Stimulated activated memory B cell treated with anti-CD40 and anti-IgM and Interleukin-4, amounts not matched to agents 10 μg/mL and 1 μg/mL and 100 μg/mL, for 72 hours (primary cell): ENCODE results near the gene KRT73.

Experiments used
- ATAC-seq: fragments of 150-1000 bp; cut with Tn5 transposase; 2 replicates; pipeline ENCODE4 v1.10.0; 2021
- H3K27ac Mint-ChIP-seq: one replicate; pipeline ENCODE4 v1.8.0; 2022; ENCODE audit warnings: mild to moderate bottlenecking, mixed read lengths
- H3K27me3 Mint-ChIP-seq: one replicate; pipeline ENCODE4 v1.8.0; 2022; ENCODE audit warnings: mixed read lengths
- H3K36me3 Mint-ChIP-seq: one replicate; pipeline ENCODE4 v1.8.0; 2022; ENCODE audit warnings: mixed read lengths
- H3K4me1 Mint-ChIP-seq: one replicate; pipeline ENCODE4 v1.8.0; 2022; ENCODE audit warnings: mixed read lengths
- H3K4me3 Mint-ChIP-seq: one replicate; pipeline ENCODE4 v1.8.0; 2022; ENCODE audit warnings: mild to moderate bottlenecking, moderate library complexity, mixed read lengths
- H3K9me3 Mint-ChIP-seq: one replicate; pipeline ENCODE4 v1.8.0; 2022; ENCODE audit warnings: mixed read lengths

The KRT73 gene

DNA sequence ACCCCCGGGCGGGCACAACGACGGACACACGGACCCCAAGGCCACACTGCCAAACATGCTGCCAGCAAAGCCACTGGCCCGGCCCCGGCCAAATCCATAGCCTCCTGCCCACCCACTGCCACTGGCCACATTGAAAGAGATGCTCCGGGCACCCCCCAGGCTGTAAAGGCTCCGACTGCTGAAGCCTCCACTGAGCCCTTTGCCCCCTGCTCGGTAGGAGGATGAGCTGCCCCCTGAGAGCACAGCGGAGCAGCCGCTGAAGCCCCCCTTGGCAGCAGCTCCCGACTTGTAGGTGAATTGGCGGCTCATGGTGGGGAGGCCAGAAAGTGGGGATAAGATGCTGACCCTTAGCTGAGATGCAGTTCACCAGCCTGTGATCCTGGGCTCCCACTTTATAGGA lies at the start of gene KRT73:
Gene KRT73 (minus strand): TSS at position 344 of the 400 bp plus-strand sequence. CDS start 35 bp downstream, at position 309.
- Mint-ChIP-seq H3K4me3 (no peak within 1 kb of the TSS), H3K27me3 (peaks cover 58% of the 10 kb centered on the region), H3K4me1 (no peaks in the 10 kb centered on the region), H3K27ac (no peak within 1 kb of the TSS), H3K36me3 (no peaks in the 10 kb centered on the region), H3K9me3 (no peaks in the 10 kb centered on the region)
- no peak for ATAC-seq

GRCh38 chr12:52667931-52668330 lies 49.6 kb upstream of the KRT73 start:
- Mint-ChIP-seq H3K9me3 (no peaks in the 10 kb centered on the region), H3K27me3 (peaks cover 21% of the 10 kb centered on the region), H3K36me3 (no peaks in the 10 kb centered on the region), H3K27ac (no peak overlapping the region), H3K4me3 (no peak overlapping the region), H3K4me1 (no peaks in the 10 kb centered on the region)
- no peak for ATAC-seq

DNA sequence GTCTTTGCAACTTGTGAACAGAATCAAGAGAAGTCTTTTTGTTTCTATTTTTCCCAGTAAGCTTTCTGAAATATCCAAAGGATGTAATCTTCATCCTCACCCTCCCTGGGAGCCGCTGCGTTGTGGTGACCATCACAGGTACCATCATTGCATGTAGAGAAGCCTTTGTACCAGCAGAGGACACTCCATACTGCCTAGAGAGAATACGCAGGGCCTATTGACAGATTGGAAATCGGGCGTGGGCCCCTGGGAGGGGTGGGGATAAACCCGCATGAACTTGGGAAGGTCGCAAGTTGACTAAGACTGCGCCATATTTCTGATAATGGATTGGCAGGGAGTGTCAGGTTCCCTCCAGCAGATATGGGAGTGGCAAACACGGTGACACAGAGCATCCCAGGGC lies 49.1 kb upstream of the KRT73 start:
- H3K36me3 Mint-ChIP-seq, result no peaks in the 10 kb centered on the region
- ATAC-seq, result no peak
- H3K9me3 Mint-ChIP-seq, result no peaks in the 10 kb centered on the region
- no peak overlapping the region for H3K4me3 Mint-ChIP-seq
- peaks cover 21% of the 10 kb centered on the region for H3K27me3 Mint-ChIP-seq
- no peaks in the 10 kb centered on the region for H3K4me1 Mint-ChIP-seq
- H3K27ac Mint-ChIP-seq, result no peak overlapping the region

- Mint-ChIP-seq H3K9me3 (no peaks in the 10 kb centered on the region), H3K4me3 (no peak overlapping the region), H3K4me1 (no peaks in the 10 kb centered on the region), H3K36me3 (no peaks in the 10 kb centered on the region), H3K27me3 (peaks cover 21% of the 10 kb centered on the region), H3K27ac (no peak overlapping the region)
- no peak for ATAC-seq
Observed at GRCh38 chr12:52666471-52666870, 48.1 kb upstream of the KRT73 start.

- no peak overlapping the region for H3K27ac Mint-ChIP-seq
- no peak for ATAC-seq
- H3K27me3 Mint-ChIP-seq, result peaks cover 32% of the 10 kb centered on the region
Observed at GRCh38 chr12:52663420-52663819, 45.1 kb upstream of the KRT73 start.

GRCh38 chr12:52662918-52663229 lies 44.5 kb upstream of the KRT73 start:
- no peak overlapping the region for H3K27ac Mint-ChIP-seq
- peaks cover 38% of the 10 kb centered on the region for H3K27me3 Mint-ChIP-seq
- H3K4me1 Mint-ChIP-seq, result no peaks in the 10 kb centered on the region
- H3K36me3 Mint-ChIP-seq, result no peaks in the 10 kb centered on the region
- no peak overlapping the region for H3K4me3 Mint-ChIP-seq
- H3K9me3 Mint-ChIP-seq, result no peaks in the 10 kb centered on the region
- no peak for ATAC-seq

More at GRCh38 chr12:52663420-52663819, 45.1 kb upstream of the KRT73 start:
- Mint-ChIP-seq H3K36me3 (no peaks in the 10 kb centered on the region), H3K4me1 (no peaks in the 10 kb centered on the region), H3K9me3 (no peaks in the 10 kb centered on the region), H3K4me3 (no peak overlapping the region)

DNA sequence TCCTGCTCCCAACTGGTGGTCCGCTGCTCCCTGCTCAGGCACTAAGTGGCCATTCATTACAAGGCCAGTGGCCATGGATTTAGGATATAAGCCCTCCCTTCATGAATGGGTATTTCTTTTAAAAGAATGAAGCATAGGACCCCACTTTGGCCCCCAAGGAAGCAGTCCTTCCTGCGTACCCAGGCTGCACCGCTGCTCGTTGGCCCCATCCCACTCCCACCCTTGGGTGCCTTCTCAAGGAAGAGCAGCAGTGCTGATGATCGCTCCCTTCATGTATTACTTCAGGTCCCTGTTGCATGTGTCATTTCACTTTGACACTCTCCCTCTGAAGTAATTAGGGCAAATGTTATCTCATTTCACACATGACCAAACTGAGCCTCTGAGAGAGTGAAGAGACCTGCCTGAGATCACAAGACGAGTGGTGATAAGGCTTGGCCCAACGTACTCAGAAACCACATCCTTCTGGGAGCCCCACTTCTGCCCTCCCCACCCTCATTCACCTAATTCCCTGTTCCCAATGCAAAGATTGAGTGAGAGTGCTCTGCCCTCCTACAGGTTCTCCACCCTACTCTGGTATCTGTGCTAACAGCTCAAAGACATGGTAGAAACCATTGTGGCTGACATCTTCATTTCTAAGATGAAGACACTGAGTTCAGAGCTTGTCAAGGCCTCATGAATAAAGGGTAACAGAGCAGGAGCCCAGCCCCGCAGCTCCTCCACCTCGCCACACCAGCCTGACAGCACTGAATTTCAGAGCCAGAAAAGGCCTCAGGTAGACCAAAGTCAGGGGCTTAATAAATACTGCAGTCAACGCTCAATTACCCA lies 43.9 kb upstream of the KRT73 start:
- H3K27ac Mint-ChIP-seq, result no peak overlapping the region
- H3K9me3 Mint-ChIP-seq, result no peaks in the 10 kb centered on the region
- H3K27me3 Mint-ChIP-seq, result peaks cover 43% of the 10 kb centered on the region
- no peak for ATAC-seq
- no peaks in the 10 kb centered on the region for H3K4me1 Mint-ChIP-seq
- no peak overlapping the region for H3K4me3 Mint-ChIP-seq
- H3K36me3 Mint-ChIP-seq, result no peaks in the 10 kb centered on the region

GRCh38 chr12:52661668-52662067 lies 43.3 kb upstream of the KRT73 start:
- H3K4me3 Mint-ChIP-seq, result no peak overlapping the region
- H3K4me1 Mint-ChIP-seq, result no peaks in the 10 kb centered on the region
- H3K27me3 Mint-ChIP-seq, result peaks cover 45% of the 10 kb centered on the region
- ATAC-seq, result no peak
- H3K27ac Mint-ChIP-seq, result no peak overlapping the region
- no peaks in the 10 kb centered on the region for H3K36me3 Mint-ChIP-seq
- no peaks in the 10 kb centered on the region for H3K9me3 Mint-ChIP-seq

- Mint-ChIP-seq H3K4me1 (no peaks in the 10 kb centered on the region), H3K4me3 (no peak overlapping the region), H3K27ac (no peak overlapping the region), H3K9me3 (no peaks in the 10 kb centered on the region), H3K36me3 (no peaks in the 10 kb centered on the region), H3K27me3 (peaks cover 47% of the 10 kb centered on the region)
- ATAC-seq, result no peak
Observed at GRCh38 chr12:52660934-52661499, 42.7 kb upstream of the KRT73 start.

DNA sequence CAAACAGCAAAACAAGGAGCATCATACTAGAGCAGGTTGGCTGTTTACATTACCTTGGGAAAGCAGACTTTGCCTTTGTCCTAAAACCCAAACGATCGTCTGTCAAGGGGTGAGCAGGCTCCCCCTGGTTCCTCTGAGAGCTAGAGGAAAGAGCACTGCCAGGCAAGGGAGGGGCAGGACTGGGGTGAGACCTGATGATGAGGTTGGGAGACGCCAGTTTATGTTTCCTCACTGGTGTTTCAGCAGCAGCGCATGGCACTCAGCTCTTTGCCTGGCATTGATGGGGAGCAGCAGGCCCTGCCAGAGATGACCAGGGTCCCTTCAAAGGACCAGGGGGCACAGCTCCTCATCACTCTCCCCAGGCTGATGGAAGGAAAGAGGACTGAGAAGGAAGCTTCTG lies 41.6 kb upstream of the KRT73 start:
- Mint-ChIP-seq H3K4me1 (no peaks in the 10 kb centered on the region), H3K27me3 (peaks cover 57% of the 10 kb centered on the region), H3K27ac (no peak overlapping the region), H3K4me3 (no peak overlapping the region), H3K9me3 (no peaks in the 10 kb centered on the region), H3K36me3 (no peaks in the 10 kb centered on the region)
- ATAC-seq, result no peak

DNA sequence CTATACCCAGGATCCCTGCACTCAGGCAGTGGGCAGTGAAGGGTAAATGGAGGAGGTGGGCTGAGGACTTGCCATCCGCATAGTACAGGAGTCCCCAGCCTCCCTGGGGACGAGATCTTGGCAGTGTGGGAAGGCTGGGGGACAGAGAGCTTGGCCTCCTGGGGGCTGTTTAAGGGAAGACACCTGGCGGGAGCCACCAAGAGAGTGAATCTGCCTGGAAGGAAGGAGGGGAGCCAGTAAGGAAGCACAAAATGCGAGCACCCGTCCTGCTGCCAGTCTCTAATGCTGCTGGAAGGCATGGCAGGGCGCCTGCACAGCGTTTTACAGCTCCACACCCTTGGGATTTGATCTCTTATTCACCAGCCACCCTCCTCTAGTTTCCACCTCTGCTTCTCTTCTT lies 41.0 kb upstream of the KRT73 start:
- Mint-ChIP-seq H3K36me3 (no peaks in the 10 kb centered on the region), H3K27me3 (peaks cover 63% of the 10 kb centered on the region), H3K4me1 (no peaks in the 10 kb centered on the region), H3K27ac (no peak overlapping the region), H3K4me3 (no peak overlapping the region), H3K9me3 (no peaks in the 10 kb centered on the region)
- ATAC-seq, result peak; percentile 32

GRCh38 chr12:52658196-52658595 lies 39.8 kb upstream of the KRT73 start:
- H3K9me3 Mint-ChIP-seq, result no peaks in the 10 kb centered on the region
- no peak for ATAC-seq
- H3K27ac Mint-ChIP-seq, result no peak overlapping the region
- H3K4me1 Mint-ChIP-seq, result no peaks in the 10 kb centered on the region
- H3K27me3 Mint-ChIP-seq, result peaks cover 54% of the 10 kb centered on the region
- H3K4me3 Mint-ChIP-seq, result no peak overlapping the region
- H3K36me3 Mint-ChIP-seq, result no peaks in the 10 kb centered on the region

DNA sequence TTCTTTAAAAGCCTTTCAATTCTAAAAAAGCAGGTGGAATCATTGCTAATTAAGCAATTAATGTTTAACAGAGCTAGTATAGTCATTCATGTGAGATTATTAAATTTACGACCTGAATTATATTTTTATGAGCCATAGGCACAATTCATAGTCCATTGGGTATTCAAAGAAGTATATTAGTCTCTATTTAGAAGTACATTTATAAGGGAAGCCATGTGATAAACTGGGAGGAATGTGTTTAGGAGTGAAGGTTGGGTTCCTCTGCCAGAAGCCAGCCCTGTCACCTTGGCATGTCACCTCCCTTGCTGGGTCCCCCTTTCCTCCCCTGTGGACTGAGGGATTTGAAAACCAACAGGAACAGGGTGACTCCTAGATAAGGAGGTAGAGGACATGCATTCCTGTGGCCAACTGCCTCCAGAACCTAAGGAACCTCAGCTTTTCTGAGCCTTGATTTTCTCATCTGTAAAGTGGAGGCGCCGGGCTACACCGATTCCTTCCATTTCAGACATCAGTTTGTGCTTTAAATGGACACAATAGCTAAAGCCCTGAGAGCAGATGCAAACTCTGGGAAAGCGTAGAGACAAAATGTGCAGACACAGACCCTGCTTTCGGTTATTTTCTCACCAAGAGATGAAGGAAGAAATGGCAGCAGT lies 39.0 kb upstream of the KRT73 start:
- H3K36me3 Mint-ChIP-seq, result no peaks in the 10 kb centered on the region
- peaks cover 54% of the 10 kb centered on the region for H3K27me3 Mint-ChIP-seq
- no peaks in the 10 kb centered on the region for H3K4me1 Mint-ChIP-seq
- no peak for ATAC-seq
- H3K4me3 Mint-ChIP-seq, result no peak overlapping the region
- H3K9me3 Mint-ChIP-seq, result no peaks in the 10 kb centered on the region
- H3K27ac Mint-ChIP-seq, result no peak overlapping the region

GRCh38 chr12:52656616-52657015 lies 38.3 kb upstream of the KRT73 start:
- no peaks in the 10 kb centered on the region for H3K36me3 Mint-ChIP-seq
- H3K9me3 Mint-ChIP-seq, result no peaks in the 10 kb centered on the region
- ATAC-seq, result no peak
- H3K27me3 Mint-ChIP-seq, result peaks cover 54% of the 10 kb centered on the region
- H3K27ac Mint-ChIP-seq, result no peak overlapping the region
- no peaks in the 10 kb centered on the region for H3K4me1 Mint-ChIP-seq
- H3K4me3 Mint-ChIP-seq, result no peak overlapping the region

- no peak overlapping the region for H3K27ac Mint-ChIP-seq
- H3K4me1 Mint-ChIP-seq, result no peaks in the 10 kb centered on the region
- ATAC-seq, result no peak
- no peaks in the 10 kb centered on the region for H3K36me3 Mint-ChIP-seq
- H3K27me3 Mint-ChIP-seq, result peaks cover 54% of the 10 kb centered on the region
- H3K4me3 Mint-ChIP-seq, result no peak overlapping the region
- no peaks in the 10 kb centered on the region for H3K9me3 Mint-ChIP-seq
Observed at GRCh38 chr12:52655720-52656124, 37.4 kb upstream of the KRT73 start.

- H3K27ac Mint-ChIP-seq, result no peak overlapping the region
- no peaks in the 10 kb centered on the region for H3K36me3 Mint-ChIP-seq
Observed at GRCh38 chr12:52655251-52655650, 36.9 kb upstream of the KRT73 start.

More at GRCh38 chr12:52655251-52655650, 36.9 kb upstream of the KRT73 start:
- Mint-ChIP-seq H3K9me3 (no peaks in the 10 kb centered on the region), H3K4me1 (no peaks in the 10 kb centered on the region), H3K4me3 (no peak overlapping the region), H3K27me3 (peaks cover 54% of the 10 kb centered on the region)
- ATAC-seq, result no peak
